GM19351 (cell line): ENCODE results near the gene ZBTB20.

Experiments used
- ATAC-seq: cut with Tn5 transposase; IDR thresholded peaks from one replicate; pipeline ENCODE4 v1.9.1; 2021; ENCODE audit warnings: mild to moderate bottlenecking, moderate library complexity; ENCODE audit not compliant: unreplicated experiment

Gene ZBTB20

GRCh38 chr3:115089481-115089880, 57.6 kb downstream of the ZBTB20 start:
- ATAC-seq = no peak

- no peak for ATAC-seq
Observed at GRCh38 chr3:115087512-115087911, 59.6 kb downstream of the ZBTB20 start.

- no peak for ATAC-seq
Observed at GRCh38 chr3:115086344-115086743, 60.7 kb downstream of the ZBTB20 start.

GRCh38 chr3:115085197-115085865, 61.8 kb downstream of the ZBTB20 start:
- no peak for ATAC-seq

GRCh38 chr3:115084686-115085085, 62.4 kb downstream of the ZBTB20 start:
- ATAC-seq = no peak

GRCh38 chr3:115082260-115082659, 64.8 kb downstream of the ZBTB20 start:
- ATAC-seq = no peak

GRCh38 chr3:115081444-115081843, 65.6 kb downstream of the ZBTB20 start:
- ATAC-seq = no peak

GRCh38 chr3:115077501-115078250, 69.4 kb downstream of the ZBTB20 start:
- no peak for ATAC-seq

- ATAC-seq = no peak
Observed at GRCh38 chr3:115074502-115074901, 72.6 kb downstream of the ZBTB20 start.

- ATAC-seq = no peak
Observed at GRCh38 chr3:115072265-115073021, 74.6 kb downstream of the ZBTB20 start.

- no peak for ATAC-seq
Observed at GRCh38 chr3:115071601-115072000, 75.5 kb downstream of the ZBTB20 start.

GRCh38 chr3:115071166-115071565, 75.9 kb downstream of the ZBTB20 start:
- no peak for ATAC-seq

- no peak for ATAC-seq
Observed at GRCh38 chr3:115068799-115069198, 78.3 kb downstream of the ZBTB20 start.

GRCh38 chr3:115062412-115062956, 84.6 kb downstream of the ZBTB20 start:
- no peak for ATAC-seq

- no peak for ATAC-seq
Observed at GRCh38 chr3:115062009-115062408, 85.1 kb downstream of the ZBTB20 start.

- no peak for ATAC-seq
Observed at GRCh38 chr3:115052906-115053305, 94.2 kb downstream of the ZBTB20 start.

- no peak for ATAC-seq
Observed at GRCh38 chr3:115042351-115042750, 104.7 kb downstream of the ZBTB20 start.

GRCh38 chr3:115040673-115041286, 106.3 kb downstream of the ZBTB20 start:
- ATAC-seq = peak; percentile 67

GRCh38 chr3:115040246-115040645, 106.8 kb downstream of the ZBTB20 start:
- no peak for ATAC-seq

- no peak for ATAC-seq
Observed at GRCh38 chr3:115038817-115039216, 108.3 kb downstream of the ZBTB20 start.

- no peak for ATAC-seq
Observed at GRCh38 chr3:115022835-115023398, 124.2 kb downstream of the ZBTB20 start.
